HCT116 (cell line): ENCODE results near the gene SPDL1.

Experiments used
- EZH2 ChIP-seq: fragments of 200-600 bp; sonication (generic); IDR thresholded peaks from 2 replicates; pipeline ENCODE4 v1.6.1; 2017; ENCODE audit warnings: antibody characterized with exemption, mixed run types
- EZH2phosphoT487 ChIP-seq: fragments of 200-600 bp; IDR thresholded peaks from 2 replicates; pipeline ENCODE4 v1.6.1; 2018; ENCODE audit warnings: antibody characterized with exemption, borderline replicate concordance
- POLR2A ChIP-seq: IDR thresholded peaks from 2 replicates; pipeline ENCODE4 v1.7.0; 2011; ENCODE audit warnings: borderline replicate concordance; ENCODE audit not compliant: insufficient read depth, insufficient read length; ENCODE audit errors: extremely low read depth
- POLR2AphosphoS5 ChIP-seq: IDR thresholded peaks from 2 replicates; pipeline ENCODE4 v1.6.1; 2011; ENCODE audit warnings: mild to moderate bottlenecking, low read depth, low read length, moderate library complexity
- YY1 ChIP-seq: IDR thresholded peaks from 2 replicates; pipeline ENCODE4 v1.6.1; 2011; ENCODE audit warnings: low read length, low read depth, moderate library complexity, mild to moderate bottlenecking; ENCODE audit not compliant: insufficient replicate concordance; ENCODE audit errors: extremely low read depth
- ZNF274 ChIP-seq: fragments of 200-500 bp; sonication (Bioruptor generic); IDR thresholded peaks from 2 replicates; pipeline ENCODE4 v1.6.1; 2014; ENCODE audit warnings: mild to moderate bottlenecking, low read depth, low read length, inconsistent platforms
- TF ChIP-seq, protein P1 (sequence below): IDR thresholded peaks from 2 replicates; pipeline ENCODE4 v1.6.1; 2012; ENCODE audit warnings: low read depth
- TF ChIP-seq, protein P2 (sequence below), 3 experiments: fragments of 200-600 bp in 1 of 3; sonication (generic) in 1 of 3; IDR thresholded peaks in 2 of 3; conservative IDR thresholded peaks in 1 of 3; 2 replicates each; pipeline ENCODE4 v1.5.1; 2012 to 2017; ENCODE audit warnings: low read depth in 2 of 3, low read length in 2 of 3, antibody characterized with exemption in 1 of 3, borderline replicate concordance in 1 of 3, control low read depth in 1 of 3, mild to moderate bottlenecking in 1 of 3, mixed read lengths in 1 of 3, mixed run types in 1 of 3, moderate library complexity in 1 of 3; ENCODE audit not compliant: insufficient read depth in 1 of 3

GRCh38 chr5:169592937-169593650 is 9.5 kb downstream of the SPDL1 start:
- TF ChIP-seq, protein P1, sequence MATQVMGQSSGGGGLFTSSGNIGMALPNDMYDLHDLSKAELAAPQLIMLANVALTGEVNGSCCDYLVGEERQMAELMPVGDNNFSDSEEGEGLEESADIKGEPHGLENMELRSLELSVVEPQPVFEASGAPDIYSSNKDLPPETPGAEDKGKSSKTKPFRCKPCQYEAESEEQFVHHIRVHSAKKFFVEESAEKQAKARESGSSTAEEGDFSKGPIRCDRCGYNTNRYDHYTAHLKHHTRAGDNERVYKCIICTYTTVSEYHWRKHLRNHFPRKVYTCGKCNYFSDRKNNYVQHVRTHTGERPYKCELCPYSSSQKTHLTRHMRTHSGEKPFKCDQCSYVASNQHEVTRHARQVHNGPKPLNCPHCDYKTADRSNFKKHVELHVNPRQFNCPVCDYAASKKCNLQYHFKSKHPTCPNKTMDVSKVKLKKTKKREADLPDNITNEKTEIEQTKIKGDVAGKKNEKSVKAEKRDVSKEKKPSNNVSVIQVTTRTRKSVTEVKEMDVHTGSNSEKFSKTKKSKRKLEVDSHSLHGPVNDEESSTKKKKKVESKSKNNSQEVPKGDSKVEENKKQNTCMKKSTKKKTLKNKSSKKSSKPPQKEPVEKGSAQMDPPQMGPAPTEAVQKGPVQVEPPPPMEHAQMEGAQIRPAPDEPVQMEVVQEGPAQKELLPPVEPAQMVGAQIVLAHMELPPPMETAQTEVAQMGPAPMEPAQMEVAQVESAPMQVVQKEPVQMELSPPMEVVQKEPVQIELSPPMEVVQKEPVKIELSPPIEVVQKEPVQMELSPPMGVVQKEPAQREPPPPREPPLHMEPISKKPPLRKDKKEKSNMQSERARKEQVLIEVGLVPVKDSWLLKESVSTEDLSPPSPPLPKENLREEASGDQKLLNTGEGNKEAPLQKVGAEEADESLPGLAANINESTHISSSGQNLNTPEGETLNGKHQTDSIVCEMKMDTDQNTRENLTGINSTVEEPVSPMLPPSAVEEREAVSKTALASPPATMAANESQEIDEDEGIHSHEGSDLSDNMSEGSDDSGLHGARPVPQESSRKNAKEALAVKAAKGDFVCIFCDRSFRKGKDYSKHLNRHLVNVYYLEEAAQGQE: no peak
- TF ChIP-seq EZH2phosphoT487: no peak
- TF ChIP-seq, protein P2, sequence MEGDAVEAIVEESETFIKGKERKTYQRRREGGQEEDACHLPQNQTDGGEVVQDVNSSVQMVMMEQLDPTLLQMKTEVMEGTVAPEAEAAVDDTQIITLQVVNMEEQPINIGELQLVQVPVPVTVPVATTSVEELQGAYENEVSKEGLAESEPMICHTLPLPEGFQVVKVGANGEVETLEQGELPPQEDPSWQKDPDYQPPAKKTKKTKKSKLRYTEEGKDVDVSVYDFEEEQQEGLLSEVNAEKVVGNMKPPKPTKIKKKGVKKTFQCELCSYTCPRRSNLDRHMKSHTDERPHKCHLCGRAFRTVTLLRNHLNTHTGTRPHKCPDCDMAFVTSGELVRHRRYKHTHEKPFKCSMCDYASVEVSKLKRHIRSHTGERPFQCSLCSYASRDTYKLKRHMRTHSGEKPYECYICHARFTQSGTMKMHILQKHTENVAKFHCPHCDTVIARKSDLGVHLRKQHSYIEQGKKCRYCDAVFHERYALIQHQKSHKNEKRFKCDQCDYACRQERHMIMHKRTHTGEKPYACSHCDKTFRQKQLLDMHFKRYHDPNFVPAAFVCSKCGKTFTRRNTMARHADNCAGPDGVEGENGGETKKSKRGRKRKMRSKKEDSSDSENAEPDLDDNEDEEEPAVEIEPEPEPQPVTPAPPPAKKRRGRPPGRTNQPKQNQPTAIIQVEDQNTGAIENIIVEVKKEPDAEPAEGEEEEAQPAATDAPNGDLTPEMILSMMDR (IDR thresholded peaks at IDR 0.05 in 2 of 3, conservative IDR thresholded peaks at IDR 0.05 in 1 of 3; ENCODE audit: borderline replicate concordance in 1 of 3, insufficient read depth in 1 of 3, low read depth in 2 of 3, low read length in 2 of 3): no peak
- TF ChIP-seq POLR2AphosphoS5: no peak
- TF ChIP-seq ZNF274: no peak
- no peak for TF ChIP-seq POLR2A
- no peak for TF ChIP-seq YY1
- TF ChIP-seq EZH2: no peak
